NCI-H345 treated with DMSO at 0.1 percent for 48 hours (cell line): Measurements from ENCODE around the gene SCN11A.
"Not testable (repeated sequence)": the region's sequence is repeated elsewhere in the genome, so short reads cannot be mapped to it uniquely, and the experiment has no call there.

Experiments used
- DNase-seq: peaks from one replicate; lab custom pipeline; 2025; ENCODE audit not compliant: unreplicated experiment; lab: John Stamatoyannopoulos, UW

Gene SCN11A

GRCh38 chr3:39067286-39067685, 15.5 kb upstream of the SCN11A start:
- DNase-seq = no peak

GRCh38 chr3:39065197-39065596, 13.5 kb upstream of the SCN11A start:
- no peak for DNase-seq

- no peak for DNase-seq
Measured at GRCh38 chr3:39064646-39065045, 12.9 kb upstream of the SCN11A start.

- DNase-seq = no peak
Measured at GRCh38 chr3:39063143-39063542, 11.4 kb upstream of the SCN11A start.

DNA sequence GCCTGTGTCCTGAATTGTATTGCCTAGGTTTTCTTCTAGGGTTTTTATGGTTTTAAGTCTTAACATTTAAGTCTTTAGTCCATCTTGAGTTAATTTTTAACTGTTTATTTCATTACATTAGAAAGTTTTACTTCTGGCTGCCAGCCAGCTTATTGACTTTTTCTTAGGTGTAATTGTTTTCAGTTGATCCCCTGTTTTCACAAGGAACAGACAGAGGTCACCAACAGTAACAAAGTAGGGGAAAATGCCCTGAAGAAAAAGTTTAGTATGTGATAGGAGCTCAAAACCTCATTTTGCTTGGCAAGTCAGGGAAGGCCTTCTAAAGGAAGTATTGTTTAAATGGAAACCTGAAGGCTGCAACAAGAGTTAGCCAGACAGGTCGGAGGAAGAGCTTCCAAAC, 10.4 kb upstream of the SCN11A start:
- DNase-seq = no peak

GRCh38 chr3:39061228-39061627, 9.5 kb upstream of the SCN11A start:
- DNase-seq = not testable (repeated sequence)

- no peak for DNase-seq
Measured at GRCh38 chr3:39056151-39056550, 4.4 kb upstream of the SCN11A start.

DNA sequence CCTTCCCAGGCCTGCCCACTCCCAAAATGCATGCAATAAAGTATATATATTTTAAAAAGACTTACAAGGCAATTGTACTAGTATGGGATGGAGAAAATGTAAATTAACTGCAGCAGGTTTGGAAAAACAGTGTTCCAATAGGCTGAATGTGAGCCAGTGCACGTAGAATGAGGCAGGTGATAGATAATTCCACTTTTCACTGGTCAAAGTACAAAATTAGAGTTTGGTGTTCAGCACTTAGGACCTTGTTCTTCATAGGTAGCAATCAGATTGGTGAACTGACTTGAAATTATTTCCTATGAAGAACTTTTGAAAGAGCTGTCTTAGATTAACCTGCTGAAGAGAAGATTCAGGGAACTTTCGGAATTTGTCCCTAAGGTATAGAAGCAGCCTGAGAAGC, 2.0 kb upstream of the SCN11A start:
- DNase-seq = no peak

- DNase-seq = no peak
Measured at GRCh38 chr3:39052583-39052982, 839 bp upstream of the SCN11A start.

DNA sequence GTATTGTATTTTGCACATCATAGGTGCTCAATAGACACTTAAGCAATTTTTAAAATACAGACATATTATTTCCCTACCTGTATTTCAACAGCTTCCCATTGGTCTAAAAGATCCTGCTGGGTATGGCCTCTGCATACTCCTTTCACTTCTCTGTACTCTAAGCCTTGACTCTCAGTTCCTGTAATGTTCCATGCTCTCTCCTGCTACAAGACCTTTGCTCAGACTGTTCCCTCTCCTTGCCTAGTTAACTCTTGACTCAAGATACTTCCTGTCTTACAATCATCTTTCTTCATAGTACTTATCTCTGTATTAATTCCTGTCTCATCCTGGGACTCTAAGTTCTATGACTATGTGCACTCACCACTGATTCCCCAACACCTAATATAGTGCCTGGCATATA, 1.7 kb downstream of the SCN11A start:
- no peak for DNase-seq

- no peak for DNase-seq
Measured at GRCh38 chr3:39038165-39038564, 13.6 kb downstream of the SCN11A start.

DNA sequence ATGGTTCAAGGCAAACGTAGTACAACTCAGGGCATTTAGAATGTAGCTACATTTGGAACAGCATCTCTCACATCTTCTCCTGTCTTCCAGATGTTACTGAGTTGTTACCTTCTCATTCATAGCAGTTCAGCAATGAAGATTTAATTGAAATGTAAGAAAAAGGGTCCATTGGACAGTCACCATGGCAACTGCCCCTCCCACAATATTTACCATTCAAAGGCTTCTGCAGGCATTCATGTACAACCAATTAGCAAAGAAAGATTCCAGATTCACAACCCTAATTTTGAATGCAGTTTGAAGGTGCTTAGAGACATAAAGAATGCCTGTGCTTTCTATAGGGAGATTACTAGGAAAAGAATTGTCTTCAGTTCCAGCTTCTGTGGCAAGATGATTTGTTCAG, 22.2 kb downstream of the SCN11A start:
- no peak for DNase-seq

- DNase-seq = no peak
Measured at GRCh38 chr3:39028546-39028945, 23.2 kb downstream of the SCN11A start.

GRCh38 chr3:39025222-39025970, 26.3 kb downstream of the SCN11A start:
- no peak for DNase-seq

- DNase-seq = no peak
Measured at GRCh38 chr3:39024497-39024896, 27.2 kb downstream of the SCN11A start.

DNA sequence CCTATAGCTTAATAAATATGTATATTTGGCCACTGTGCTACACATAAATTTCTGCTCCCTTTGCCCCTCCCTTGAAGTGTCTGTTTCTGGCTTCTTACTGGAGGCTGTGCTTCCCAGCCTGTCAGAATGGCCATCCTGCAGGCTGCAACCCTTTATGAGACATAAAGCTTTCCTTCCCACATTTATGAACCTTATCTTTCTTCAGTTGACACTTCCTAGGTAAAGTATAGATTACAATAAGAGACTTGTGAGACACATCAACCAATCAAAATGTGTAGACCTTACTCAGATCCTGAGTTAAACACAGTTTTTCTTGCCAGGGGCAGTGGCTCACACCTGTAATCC, 29.5 kb downstream of the SCN11A start:
- no peak for DNase-seq

DNA sequence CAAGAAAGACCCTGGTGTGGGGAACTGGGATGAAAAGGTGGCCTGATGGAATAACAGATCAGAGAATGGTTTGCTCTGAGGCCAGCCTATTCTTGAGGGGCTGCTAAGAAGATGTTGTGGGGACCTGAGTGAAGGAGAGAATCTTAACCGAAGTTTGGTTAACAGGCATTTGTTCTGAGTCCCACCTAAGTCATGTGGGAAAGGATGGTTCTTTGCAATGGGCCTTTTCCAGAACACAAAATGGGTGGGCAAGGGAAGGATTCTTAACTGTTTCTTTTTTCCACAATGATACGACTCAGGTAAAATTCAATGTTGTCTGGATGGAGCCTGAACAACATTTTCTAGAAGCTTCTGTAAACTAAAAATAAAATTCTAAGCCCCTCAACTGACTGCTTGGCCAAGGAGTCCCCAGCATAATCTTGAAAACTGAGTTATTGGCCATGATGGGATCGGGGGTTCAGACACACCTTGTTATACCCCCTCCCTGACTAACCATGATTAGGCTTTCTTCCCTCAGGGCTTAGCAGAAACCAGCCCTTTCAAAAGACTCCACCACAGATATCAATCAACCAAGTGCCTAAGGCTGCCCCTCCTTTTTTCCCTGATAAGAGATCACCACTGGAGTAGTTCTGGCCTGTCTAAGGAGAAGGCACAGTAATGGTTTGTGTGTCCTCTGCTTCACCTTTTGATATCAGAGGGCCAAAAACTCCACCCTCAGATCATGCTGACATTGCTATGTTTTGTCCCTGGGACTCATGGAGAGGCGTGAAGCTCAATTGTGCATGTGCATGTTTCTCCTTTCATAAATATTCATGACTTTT, 30.1 kb downstream of the SCN11A start:
- DNase-seq = no peak

DNA sequence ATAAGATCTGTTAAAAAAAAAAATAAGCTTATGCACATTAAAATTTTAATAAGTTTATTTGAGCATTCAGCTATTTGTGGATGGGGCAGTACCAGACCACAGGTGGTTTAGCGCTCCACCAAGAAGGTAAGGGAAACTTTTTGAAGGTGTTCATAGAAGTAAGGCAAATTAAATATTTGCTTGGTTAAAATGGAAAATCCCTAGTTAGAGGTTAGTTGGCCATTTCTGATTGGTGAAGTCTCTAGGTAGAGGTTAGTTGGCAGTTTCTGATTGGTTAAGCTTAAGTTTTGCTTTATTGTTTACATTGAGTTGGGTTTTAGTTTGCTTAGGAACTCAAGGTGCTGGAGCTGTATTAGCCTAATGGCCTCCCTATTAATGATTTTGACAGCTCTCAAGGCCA, 30.7 kb downstream of the SCN11A start:
- no peak for DNase-seq

GRCh38 chr3:39019299-39019698, 32.4 kb downstream of the SCN11A start:
- DNase-seq = no peak

DNA sequence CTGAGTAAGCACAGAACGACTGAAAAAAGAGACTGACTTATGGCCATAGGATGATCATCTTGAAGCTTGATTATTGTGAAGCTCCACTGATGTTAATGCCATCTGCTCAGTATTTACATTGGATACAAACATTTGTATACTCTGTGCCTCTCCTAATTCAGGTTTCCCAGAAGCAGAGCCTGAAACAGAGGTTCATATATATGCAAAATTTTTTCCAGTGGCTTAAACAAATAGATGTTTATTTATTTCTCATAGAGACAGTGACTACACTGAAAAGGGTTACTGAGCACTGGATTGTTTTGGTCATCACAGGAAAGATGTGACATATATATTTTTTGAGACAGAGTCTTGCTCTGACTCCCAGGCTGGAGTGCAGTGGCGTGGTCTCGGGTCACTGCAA, 36.3 kb downstream of the SCN11A start:
- DNase-seq = no peak

GRCh38 chr3:39013921-39014509, 37.7 kb downstream of the SCN11A start:
- no peak for DNase-seq

DNA sequence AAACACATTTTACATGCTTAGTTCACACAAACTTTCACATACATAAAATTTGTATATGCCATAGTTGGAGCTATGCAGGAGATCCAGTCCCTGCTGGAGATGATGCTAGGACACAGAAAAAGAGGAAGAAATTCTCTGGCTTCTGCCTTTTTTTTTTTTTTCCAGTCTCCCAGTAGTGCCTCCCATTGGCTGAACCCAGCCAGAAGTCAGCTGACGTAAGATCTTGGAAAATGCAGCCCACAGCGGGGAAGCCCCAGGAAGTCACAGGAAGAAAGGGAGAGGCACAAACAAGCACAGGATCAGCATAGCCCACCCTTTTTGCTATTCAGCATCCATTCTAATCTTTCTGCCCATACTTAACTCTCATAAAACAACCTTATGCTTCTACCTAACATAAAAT, 38.5 kb downstream of the SCN11A start:
- DNase-seq = no peak
